CD8-positive, alpha-beta memory T cell (primary cell): ENCODE results near the gene TSSK2. TPM values are rescaled to one million over a fixed set of nuclear protein-coding genes. Genes with fewer than 3 reads are reported as not detected.
A peak's percentile ranks its signal among the peaks of the same experiment; 100 is the strongest.

Experiments
- CTCF ChIA-PET: fragments of 350-600 bp; sonication (Branson Sonifier 250); formaldehyde crosslinking; loops from one replicate; lab custom pipeline; 2021; ENCODE audit warnings: antibody characterized with exemption; lab: Charles Lee
- POLR2A ChIA-PET: fragments of 350-600 bp; sonication (Branson Sonifier 250); formaldehyde crosslinking; loops from one replicate; lab custom pipeline; 2021; ENCODE audit warnings: antibody characterized with exemption; lab: Charles Lee
- DNase-seq, 5 donors: peaks; one replicate each; pipeline versions ENCODE4 v3.0.0 to v3.0.0-alpha.2; 2020 to 2022; ENCODE audit warnings: mixed read lengths in 1 of 5
- H3K27ac ChIP-seq: one replicate; pipeline ENCODE4 v1.7.0; 2013; ENCODE audit warnings: low read depth, mild to moderate bottlenecking, low read length, moderate library complexity
- H3K27me3 ChIP-seq: 2 replicates; pipeline ENCODE4 v1.7.0; 2013; ENCODE audit warnings: low read length, mild to moderate bottlenecking; ENCODE audit not compliant: insufficient read depth, poor library complexity, severe bottlenecking
- H3K36me3 ChIP-seq: 2 replicates; pipeline ENCODE4 v1.7.0; 2013; ENCODE audit warnings: mild to moderate bottlenecking, low read length, moderate library complexity; ENCODE audit not compliant: insufficient read depth
- H3K4me1 ChIP-seq: 2 replicates; pipeline ENCODE4 v1.7.0; 2013; ENCODE audit warnings: mild to moderate bottlenecking, low read length, moderate library complexity; ENCODE audit not compliant: insufficient read depth
- H3K4me3 ChIP-seq: 2 replicates; pipeline ENCODE4 v1.7.0; 2013; ENCODE audit warnings: mild to moderate bottlenecking, low read length
- H3K9me3 ChIP-seq: 2 replicates; pipeline ENCODE4 v1.7.0; 2013; ENCODE audit warnings: mild to moderate bottlenecking, low read length
- H3K27ac Mint-ChIP-seq, 8 donors: one replicate each; pipeline ENCODE4 v1.8.0; 2020 to 2021; ENCODE audit warnings: mixed read lengths in 8 of 8, mild to moderate bottlenecking in 6 of 8, inconsistent platforms in 3 of 8, moderate library complexity in 3 of 8
- H3K27me3 Mint-ChIP-seq, 2 donors: one replicate each; pipeline ENCODE4 v1.8.0; 2020 to 2021; ENCODE audit warnings: mixed read lengths in 2 of 2, mild to moderate bottlenecking in 1 of 2, moderate library complexity in 1 of 2
- H3K36me3 Mint-ChIP-seq, 3 donors: one replicate each; pipeline ENCODE4 v1.8.0; 2020 to 2021; ENCODE audit warnings: mixed read lengths in 3 of 3, inconsistent platforms in 1 of 3, mild to moderate bottlenecking in 1 of 3
- H3K4me1 Mint-ChIP-seq, 3 donors: one replicate each; pipeline ENCODE4 v1.8.0; 2020 to 2021; ENCODE audit warnings: mixed read lengths in 3 of 3, inconsistent platforms in 1 of 3, mild to moderate bottlenecking in 1 of 3
- H3K4me3 Mint-ChIP-seq, 7 donors: one replicate each; pipeline ENCODE4 v1.8.0; 2020 to 2021; ENCODE audit warnings: mixed read lengths in 7 of 7, mild to moderate bottlenecking in 6 of 7, moderate library complexity in 4 of 7, inconsistent platforms in 2 of 7
- H3K9me3 Mint-ChIP-seq, 5 donors: one replicate each; pipeline ENCODE4 v1.8.0; 2020 to 2022; ENCODE audit warnings: mixed read lengths in 5 of 5, mild to moderate bottlenecking in 3 of 5, moderate library complexity in 2 of 5, inconsistent platforms in 1 of 5
- polyA plus RNA-seq: library from polyadenylated mRNA; unstranded; fragments of 300-500 nt; fragmentation: Illumina TruSeq; gene quantifications from one replicate; pipeline ENCODE4 v1.2.3, GENCODE V29; 2021
- total RNA-seq, 2 experiments: library from RNA; stranded (reverse); gene quantifications; one replicate each; pipeline ENCODE4 v1.2.3, GENCODE V29; 2021

Gene TSSK2
- total and polyA plus RNA-seq, 3 experiments from 2014 or later, result not detected

DNA sequence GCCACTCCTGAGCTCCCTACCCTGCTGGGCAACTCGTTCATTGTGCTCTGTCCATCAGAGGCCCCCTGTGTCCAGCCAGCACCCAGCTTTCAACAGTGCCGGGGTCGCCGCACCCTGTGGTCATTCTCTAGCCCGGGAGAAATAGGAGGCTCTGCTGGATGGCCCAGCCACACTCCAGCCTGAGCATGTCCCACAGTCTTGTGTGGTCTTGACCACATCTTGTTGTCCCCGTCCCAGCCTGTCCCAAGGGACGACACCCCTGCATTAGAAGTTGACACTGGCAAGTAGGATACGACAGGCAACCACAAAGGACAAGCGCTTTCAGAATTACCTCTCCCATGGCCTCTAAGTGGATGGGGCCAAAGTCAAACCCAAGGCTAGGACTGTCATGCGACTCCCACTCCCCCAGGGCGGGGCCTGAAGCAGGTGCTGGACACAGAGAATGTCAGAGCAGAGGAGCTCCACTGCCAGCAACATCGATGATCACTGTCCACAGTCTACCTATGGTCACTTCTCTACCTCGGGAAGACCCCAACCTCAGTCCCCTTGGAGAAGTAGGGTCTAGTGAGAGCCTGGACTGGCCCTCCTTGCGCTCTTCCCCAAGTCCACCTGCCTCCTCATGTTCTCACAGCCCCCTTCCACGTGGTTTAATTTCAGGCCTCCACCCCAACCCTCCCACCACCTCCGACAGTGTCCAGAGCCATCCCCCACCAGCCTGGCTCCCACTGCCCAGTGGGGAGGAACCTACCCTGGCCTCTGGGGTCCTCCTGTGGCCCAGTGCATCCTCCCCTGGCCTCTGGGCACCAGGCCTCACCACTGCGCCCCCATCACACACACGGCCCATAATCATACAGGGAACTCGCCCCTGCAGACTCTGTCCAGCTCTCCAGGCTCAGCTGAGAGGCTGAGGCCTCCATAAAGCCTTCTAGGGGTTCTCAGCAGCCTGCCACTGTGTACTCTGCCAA, 4.5 kb upstream of the TSSK2 start:
- Histone ChIP-seq H3K27ac (no peak overlapping the region), H3K9me3 (no peaks in the 10 kb centered on the region), H3K36me3 (no peaks in the 10 kb centered on the region), H3K4me3 (no peak overlapping the region), H3K4me1 (peaks cover 7% of the 10 kb centered on the region), H3K27me3 (no peaks in the 10 kb centered on the region)
- H3K36me3 Mint-ChIP-seq, result peaks cover 0 to 5% (median 0%) of the 10 kb centered on the region in 3 donors
- H3K4me1 Mint-ChIP-seq, result peaks cover 3 to 10% (median 9%) of the 10 kb centered on the region in 3 donors
- H3K27me3 Mint-ChIP-seq, result no peaks in the 10 kb centered on the region
- CTCF ChIA-PET, result no interaction called here
- H3K4me3 Mint-ChIP-seq, result peak overlapping the region in 1 of 7 donors; percentile 15
- H3K9me3 Mint-ChIP-seq, result no peaks in the 10 kb centered on the region
- DNase-seq, result peak in 1 of 5 donors; percentile 26
- POLR2A ChIA-PET, result no interaction called here
- H3K27ac Mint-ChIP-seq, result peak overlapping the region in 1 of 8 donors; percentile 54

- Histone ChIP-seq H3K27me3 (no peaks in the 10 kb centered on the region), H3K27ac (no peak overlapping the region), H3K36me3 (no peaks in the 10 kb centered on the region), H3K4me3 (no peak overlapping the region), H3K9me3 (no peaks in the 10 kb centered on the region), H3K4me1 (peaks cover 7% of the 10 kb centered on the region)
- H3K27ac Mint-ChIP-seq, result no peak overlapping the region
- no peak for DNase-seq
- no peaks in the 10 kb centered on the region for H3K9me3 Mint-ChIP-seq
- peaks cover 3 to 9% (median 8%) of the 10 kb centered on the region in 3 donors for H3K4me1 Mint-ChIP-seq
- CTCF ChIA-PET, result interaction anchor here (1.2 kb wide), 1 partner anchor 12 kb away, joined by 3 read pairs; no protein-coding TSS in a partner anchor
- no peaks in the 10 kb centered on the region for H3K27me3 Mint-ChIP-seq
- H3K4me3 Mint-ChIP-seq, result no peak overlapping the region
- POLR2A ChIA-PET, result interaction anchor here (0.7 kb wide), 1 partner anchor 37 kb away, joined by 3 read pairs; no protein-coding TSS in a partner anchor
- peaks cover 0 to 14% (median 0%) of the 10 kb centered on the region in 3 donors for H3K36me3 Mint-ChIP-seq
Observed at GRCh38 chr22:19127329-19128008, 3.6 kb upstream of the TSSK2 start.

DNA sequence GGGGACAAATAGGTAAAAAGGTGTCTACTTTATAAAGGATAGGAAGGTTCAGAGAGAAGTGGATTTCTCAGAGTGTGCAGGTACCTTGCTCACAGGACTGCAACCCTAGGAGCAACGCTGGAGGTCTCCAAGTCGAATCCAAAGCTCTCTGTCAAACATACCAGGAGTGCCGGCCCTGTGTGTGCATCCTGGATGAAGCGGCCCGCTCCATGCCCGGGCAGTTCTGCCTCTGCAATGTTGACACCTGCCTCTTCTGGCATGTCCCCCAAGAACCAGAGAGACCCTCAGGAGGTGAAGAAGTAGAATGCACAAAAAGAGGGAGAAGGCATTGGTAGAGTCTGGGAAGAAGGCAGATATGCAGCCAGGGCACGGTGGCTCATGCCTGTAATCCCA, 3.1 kb upstream of the TSSK2 start:
- Mint-ChIP-seq H3K27me3 (no peaks in the 10 kb centered on the region), H3K27ac (no peak overlapping the region), H3K4me1 (peaks cover 0 to 3% (median 3%) of the 10 kb centered on the region in 3 donors), H3K36me3 (peaks cover 0 to 19% (median 0%) of the 10 kb centered on the region in 3 donors), H3K4me3 (no peak overlapping the region), H3K9me3 (no peaks in the 10 kb centered on the region)
- no peak overlapping the region for H3K27ac ChIP-seq
- CTCF ChIA-PET, result interaction anchor here (1.2 kb wide), 1 partner anchor 13 kb away, joined by 3 read pairs; no protein-coding TSS in a partner anchor
- no peak overlapping the region for H3K4me3 ChIP-seq
- H3K36me3 ChIP-seq, result no peaks in the 10 kb centered on the region
- no peak for DNase-seq
- POLR2A ChIA-PET, result interaction anchor here (0.7 kb wide), 1 partner anchor 37 kb away, joined by 3 read pairs; no protein-coding TSS in a partner anchor
- peaks cover 3% of the 10 kb centered on the region for H3K4me1 ChIP-seq
- no peaks in the 10 kb centered on the region for H3K9me3 ChIP-seq
- no peaks in the 10 kb centered on the region for H3K27me3 ChIP-seq

- Histone ChIP-seq H3K9me3 (no peaks in the 10 kb centered on the region), H3K27me3 (no peaks in the 10 kb centered on the region), H3K4me3 (no peak overlapping the region), H3K4me1 (no peaks in the 10 kb centered on the region), H3K27ac (no peak overlapping the region), H3K36me3 (peaks cover 6% of the 10 kb centered on the region)
- DNase-seq, result no peak
- H3K9me3 Mint-ChIP-seq, result no peaks in the 10 kb centered on the region
- H3K27ac Mint-ChIP-seq, result peak overlapping the region in 1 of 8 donors; percentile 18
- H3K36me3 Mint-ChIP-seq, result peaks cover 0 to 31% (median 0%) of the 10 kb centered on the region in 3 donors
- ChIA-PET POLR2A (no interaction called here), CTCF (no interaction called here)
- no peaks in the 10 kb centered on the region for H3K4me1 Mint-ChIP-seq
- H3K4me3 Mint-ChIP-seq, result no peak overlapping the region
- H3K27me3 Mint-ChIP-seq, result no peaks in the 10 kb centered on the region
Observed at GRCh38 chr22:19128946-19129727, 2.0 kb upstream of the TSSK2 start.

DNA sequence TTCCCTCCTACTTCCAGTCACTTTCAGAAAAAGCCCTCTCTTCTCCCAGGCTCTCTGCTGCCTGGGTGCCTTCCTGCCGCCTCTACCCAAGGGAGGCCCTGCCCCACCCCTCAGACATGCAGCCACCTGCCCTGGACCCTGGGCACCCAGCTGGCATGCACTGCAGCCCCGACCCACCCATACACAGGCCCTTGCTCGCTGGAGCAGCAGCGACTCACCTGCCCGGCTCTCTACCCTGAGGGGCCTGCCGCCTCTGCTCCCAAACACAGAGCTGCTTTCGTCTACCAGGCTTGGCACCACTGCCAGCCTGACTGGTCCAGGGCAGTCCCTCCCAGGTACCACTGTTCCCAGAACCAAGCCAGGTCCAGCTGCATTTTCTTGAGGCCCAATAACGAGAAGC, 1.2 kb upstream of the TSSK2 start:
- H3K27me3 Mint-ChIP-seq, result no peaks in the 10 kb centered on the region
- H3K27ac ChIP-seq, result no peak overlapping the region
- no peaks in the 10 kb centered on the region for H3K9me3 Mint-ChIP-seq
- H3K4me1 ChIP-seq, result no peaks in the 10 kb centered on the region
- no peaks in the 10 kb centered on the region for H3K9me3 ChIP-seq
- no peaks in the 10 kb centered on the region for H3K4me1 Mint-ChIP-seq
- peaks cover 0 to 38% (median 0%) of the 10 kb centered on the region in 3 donors for H3K36me3 Mint-ChIP-seq
- no peak overlapping the region for H3K4me3 ChIP-seq
- ChIA-PET CTCF (no interaction called here), POLR2A (no interaction called here)
- no peak for DNase-seq
- peaks cover 14% of the 10 kb centered on the region for H3K36me3 ChIP-seq
- H3K27me3 ChIP-seq, result no peaks in the 10 kb centered on the region
- no peak overlapping the region for H3K4me3 Mint-ChIP-seq
- H3K27ac Mint-ChIP-seq, result no peak overlapping the region

DNA sequence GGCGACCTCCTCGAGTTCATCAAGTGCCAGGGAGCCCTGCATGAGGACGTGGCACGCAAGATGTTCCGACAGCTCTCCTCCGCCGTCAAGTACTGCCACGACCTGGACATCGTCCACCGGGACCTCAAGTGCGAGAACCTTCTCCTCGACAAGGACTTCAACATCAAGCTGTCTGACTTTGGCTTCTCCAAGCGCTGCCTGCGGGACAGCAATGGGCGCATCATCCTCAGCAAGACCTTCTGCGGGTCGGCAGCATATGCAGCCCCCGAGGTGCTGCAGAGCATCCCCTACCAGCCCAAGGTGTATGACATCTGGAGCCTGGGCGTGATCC, 542 bp downstream of the TSSK2 start:
- Histone ChIP-seq H3K9me3 (no peaks in the 10 kb centered on the region), H3K4me3 (no peak overlapping the region), H3K36me3 (peaks cover 24% of the 10 kb centered on the region), H3K4me1 (no peaks in the 10 kb centered on the region), H3K27me3 (no peaks in the 10 kb centered on the region), H3K27ac (no peak overlapping the region)
- Mint-ChIP-seq H3K4me3 (no peak overlapping the region), H3K36me3 (peaks cover 4 to 53% (median 7%) of the 10 kb centered on the region in 3 donors), H3K4me1 (peaks cover 0 to 4% (median 2%) of the 10 kb centered on the region in 3 donors), H3K27ac (no peak overlapping the region), H3K9me3 (no peaks in the 10 kb centered on the region), H3K27me3 (no peaks in the 10 kb centered on the region)
- ChIA-PET POLR2A (no interaction called here), CTCF (no interaction called here)
- DNase-seq, result no peak

DNA sequence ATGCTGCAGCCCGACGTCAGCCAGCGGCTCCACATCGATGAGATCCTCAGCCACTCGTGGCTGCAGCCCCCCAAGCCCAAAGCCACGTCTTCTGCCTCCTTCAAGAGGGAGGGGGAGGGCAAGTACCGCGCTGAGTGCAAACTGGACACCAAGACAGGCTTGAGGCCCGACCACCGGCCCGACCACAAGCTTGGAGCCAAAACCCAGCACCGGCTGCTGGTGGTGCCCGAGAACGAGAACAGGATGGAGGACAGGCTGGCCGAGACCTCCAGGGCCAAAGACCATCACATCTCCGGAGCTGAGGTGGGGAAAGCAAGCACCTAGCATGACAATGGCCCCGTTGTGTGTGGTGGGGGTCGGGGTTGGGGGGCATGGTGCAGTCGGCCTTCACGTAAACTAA, 1.0 kb downstream of the TSSK2 start:
- H3K27me3 Mint-ChIP-seq, result no peaks in the 10 kb centered on the region

More for the DNA sequence above, 1.0 kb downstream of the TSSK2 start:
- DNase-seq, result no peak
- no peak overlapping the region for H3K27ac ChIP-seq
- H3K4me3 Mint-ChIP-seq, result no peak overlapping the region
- no peaks in the 10 kb centered on the region for H3K9me3 Mint-ChIP-seq
- H3K4me1 Mint-ChIP-seq, result peaks cover 0 to 4% (median 2%) of the 10 kb centered on the region in 3 donors
- H3K9me3 ChIP-seq, result no peaks in the 10 kb centered on the region
- peaks cover 30% of the 10 kb centered on the region for H3K36me3 ChIP-seq
- ChIA-PET CTCF (interaction anchor here (1.4 kb wide), 1 partner anchor 15 kb away, joined by 3 read pairs; no protein-coding TSS in a partner anchor), POLR2A (no interaction called here)
- no peak overlapping the region for H3K27ac Mint-ChIP-seq
- H3K4me1 ChIP-seq, result no peaks in the 10 kb centered on the region
- H3K36me3 Mint-ChIP-seq, result peaks cover 4 to 58% (median 7%) of the 10 kb centered on the region in 3 donors
- H3K4me3 ChIP-seq, result no peak overlapping the region
- no peaks in the 10 kb centered on the region for H3K27me3 ChIP-seq
